HG03520 (cell line): ENCODE results near the gene LGR4.

Experiments used
- ATAC-seq: cut with Tn5 transposase; IDR thresholded peaks from one replicate; pipeline ENCODE4 v1.9.1; 2021; ENCODE audit warnings: mild to moderate bottlenecking, moderate library complexity; ENCODE audit not compliant: unreplicated experiment

LGR4 gene

GRCh38 chr11:27485930-27486773, 13.6 kb upstream of the LGR4 start:
- peak; percentile 57 for ATAC-seq

- no peak for ATAC-seq
These were observed 10.2 kb upstream of the LGR4 start for GRCh38 chr11:27482793-27483192.

- no peak for ATAC-seq
These were observed 9.4 kb upstream of the LGR4 start for GRCh38 chr11:27481992-27482391.

GRCh38 chr11:27477831-27478230, 5.2 kb upstream of the LGR4 start:
- ATAC-seq = no peak

GRCh38 chr11:27477243-27477642, 4.7 kb upstream of the LGR4 start:
- ATAC-seq = no peak

- no peak for ATAC-seq
These were observed 3.0 kb upstream of the LGR4 start for GRCh38 chr11:27475622-27476021.

GRCh38 chr11:27473017-27473406, 422 bp upstream of the LGR4 start:
- no peak for ATAC-seq

- peak; percentile 40 for ATAC-seq
These were observed 797 bp downstream of the LGR4 start for GRCh38 chr11:27471589-27472397.

GRCh38 chr11:27470826-27471588, 1.6 kb downstream of the LGR4 start:
- ATAC-seq = no peak

- no peak for ATAC-seq
These were observed 2.4 kb downstream of the LGR4 start for GRCh38 chr11:27470166-27470565.

GRCh38 chr11:27468995-27469695, 3.4 kb downstream of the LGR4 start:
- no peak for ATAC-seq

- no peak for ATAC-seq
These were observed 4.2 kb downstream of the LGR4 start for GRCh38 chr11:27468209-27468994.

- no peak for ATAC-seq
These were observed 5.2 kb downstream of the LGR4 start for GRCh38 chr11:27467181-27467913.

GRCh38 chr11:27466363-27466762, 6.2 kb downstream of the LGR4 start:
- no peak for ATAC-seq

- no peak for ATAC-seq
These were observed 7.0 kb downstream of the LGR4 start for GRCh38 chr11:27465629-27466028.

- ATAC-seq = no peak
These were observed 7.7 kb downstream of the LGR4 start for GRCh38 chr11:27464909-27465308.

GRCh38 chr11:27464289-27464696, 8.3 kb downstream of the LGR4 start:
- ATAC-seq = no peak

- no peak for ATAC-seq
These were observed 10.0 kb downstream of the LGR4 start for GRCh38 chr11:27462543-27462942.
